Measurements from ENCODE around the gene C20orf141. TPM values are rescaled to one million over a fixed set of nuclear protein-coding genes. Genes with fewer than 3 reads are reported as not detected.

C20orf141 gene
- total and polyA plus RNA-seq, 4 donors: not detected

DNA sequence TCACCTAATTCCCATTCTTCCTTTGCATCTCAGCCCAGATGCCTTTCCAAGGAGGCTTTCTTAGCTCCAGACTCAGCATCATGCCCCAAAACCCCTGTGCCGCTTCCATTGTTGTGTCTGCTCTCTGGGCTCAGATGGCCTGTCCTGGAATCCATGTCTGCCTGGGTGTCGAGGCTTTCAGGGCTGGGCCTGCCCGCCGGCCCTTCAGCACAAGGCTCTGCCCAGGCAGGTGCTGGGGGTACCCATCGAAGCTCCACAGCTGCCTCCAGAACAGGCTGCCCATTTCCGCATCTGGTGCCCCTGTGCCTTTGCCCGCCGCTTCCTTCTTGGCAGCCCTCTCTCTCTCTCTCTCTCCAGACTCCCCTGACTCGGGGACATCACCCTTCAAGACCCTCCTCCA lies 15.5 kb upstream of the C20orf141 start:
- no peak for DNase-seq (ENCODE audit: low spot score)

DNA sequence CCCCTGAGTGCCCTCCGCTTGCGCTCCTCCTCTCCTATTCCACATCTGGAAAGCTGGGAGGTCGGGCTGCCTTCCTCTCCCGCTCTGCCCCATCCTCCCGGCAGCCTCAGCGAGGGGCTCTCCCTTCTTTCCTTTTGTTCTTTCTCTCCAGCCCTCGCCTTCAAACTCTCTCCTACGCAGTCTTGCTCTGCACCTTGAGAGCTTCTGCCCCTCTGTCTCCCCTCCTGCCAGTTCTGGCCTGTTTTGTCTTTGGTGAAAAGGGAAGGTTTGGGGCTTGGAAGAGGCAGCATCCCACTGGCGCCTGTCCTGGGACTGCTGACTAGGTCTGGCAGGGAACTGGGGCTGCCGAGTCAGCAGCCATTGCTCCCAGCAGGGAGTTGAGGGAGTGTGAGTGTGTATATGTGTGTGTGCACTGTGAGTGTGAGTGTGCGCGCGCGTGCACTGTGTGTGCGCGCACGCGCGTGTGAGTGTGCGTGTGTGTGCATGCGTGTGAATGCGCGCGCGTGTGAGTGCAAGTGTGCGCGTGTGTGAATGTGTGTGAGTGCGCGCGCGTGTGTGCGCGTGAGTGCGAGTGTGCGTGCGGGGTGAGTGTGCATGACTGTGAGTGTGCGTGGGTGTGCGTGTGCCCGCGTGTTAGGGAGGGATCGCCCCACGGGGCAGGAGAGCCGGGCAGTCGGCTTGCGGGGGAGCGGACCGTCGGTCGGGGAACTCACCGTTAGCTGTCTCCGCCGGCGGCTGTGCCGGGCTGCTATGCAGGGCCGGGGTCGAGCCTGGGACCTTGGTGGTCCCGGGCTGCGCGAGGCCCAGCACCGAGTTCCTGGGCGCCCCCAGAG lies 14.9 kb upstream of the C20orf141 start:
- DNase-seq (ENCODE audit: low spot score): no peak
- Histone ChIP-seq H3K27ac (ENCODE audit: low read depth in 1 of 2, low read length in 2 of 2) (no peak overlapping the region), H3K4me3 (ENCODE audit: low read depth in 1 of 3, low read length in 3 of 3) (peak overlapping the region in 2 of 3 donors; percentile 14 to 36), H3K27me3 (ENCODE audit: control insufficient read depth in 4 of 4, insufficient read depth in 4 of 4, low read length in 3 of 4) (peaks cover 4 to 14% (median 8%) of the 10 kb centered on the region in 4 donors), H3K36me3 (ENCODE audit: control insufficient read depth in 4 of 4, insufficient read depth in 3 of 4, low read depth in 1 of 4, low read length in 3 of 4) (peaks cover 0 to 2% (median 0%) of the 10 kb centered on the region in 4 donors), H3K9ac (ENCODE audit: low read depth in 1 of 2, low read length in 2 of 2) (no peak overlapping the region), H3K9me3 (ENCODE audit: control insufficient read depth in 4 of 4, low read length in 3 of 4) (peaks cover 3 to 9% (median 4%) of the 10 kb centered on the region in 4 donors), H3K4me1 (ENCODE audit: control insufficient read depth in 4 of 4, insufficient read depth in 4 of 4, low read length in 3 of 4) (peaks cover 0 to 8% (median 4%) of the 10 kb centered on the region in 4 donors)
- TF ChIP-seq EGR1 (IDR thresholded peaks at IDR 0.05; ENCODE audit: low read depth in 2 of 2): no peak
- TF ChIP-seq, protein P1, sequence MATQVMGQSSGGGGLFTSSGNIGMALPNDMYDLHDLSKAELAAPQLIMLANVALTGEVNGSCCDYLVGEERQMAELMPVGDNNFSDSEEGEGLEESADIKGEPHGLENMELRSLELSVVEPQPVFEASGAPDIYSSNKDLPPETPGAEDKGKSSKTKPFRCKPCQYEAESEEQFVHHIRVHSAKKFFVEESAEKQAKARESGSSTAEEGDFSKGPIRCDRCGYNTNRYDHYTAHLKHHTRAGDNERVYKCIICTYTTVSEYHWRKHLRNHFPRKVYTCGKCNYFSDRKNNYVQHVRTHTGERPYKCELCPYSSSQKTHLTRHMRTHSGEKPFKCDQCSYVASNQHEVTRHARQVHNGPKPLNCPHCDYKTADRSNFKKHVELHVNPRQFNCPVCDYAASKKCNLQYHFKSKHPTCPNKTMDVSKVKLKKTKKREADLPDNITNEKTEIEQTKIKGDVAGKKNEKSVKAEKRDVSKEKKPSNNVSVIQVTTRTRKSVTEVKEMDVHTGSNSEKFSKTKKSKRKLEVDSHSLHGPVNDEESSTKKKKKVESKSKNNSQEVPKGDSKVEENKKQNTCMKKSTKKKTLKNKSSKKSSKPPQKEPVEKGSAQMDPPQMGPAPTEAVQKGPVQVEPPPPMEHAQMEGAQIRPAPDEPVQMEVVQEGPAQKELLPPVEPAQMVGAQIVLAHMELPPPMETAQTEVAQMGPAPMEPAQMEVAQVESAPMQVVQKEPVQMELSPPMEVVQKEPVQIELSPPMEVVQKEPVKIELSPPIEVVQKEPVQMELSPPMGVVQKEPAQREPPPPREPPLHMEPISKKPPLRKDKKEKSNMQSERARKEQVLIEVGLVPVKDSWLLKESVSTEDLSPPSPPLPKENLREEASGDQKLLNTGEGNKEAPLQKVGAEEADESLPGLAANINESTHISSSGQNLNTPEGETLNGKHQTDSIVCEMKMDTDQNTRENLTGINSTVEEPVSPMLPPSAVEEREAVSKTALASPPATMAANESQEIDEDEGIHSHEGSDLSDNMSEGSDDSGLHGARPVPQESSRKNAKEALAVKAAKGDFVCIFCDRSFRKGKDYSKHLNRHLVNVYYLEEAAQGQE (IDR thresholded peaks at IDR 0.05): no peak
- no peak for TF ChIP-seq HNF4G (IDR thresholded peaks at IDR 0.05)
- TF ChIP-seq HNF4A (conservative IDR thresholded peaks at IDR 0.05): no peak
- TF ChIP-seq NR2F2 (IDR thresholded peaks at IDR 0.05): no peak
- TF ChIP-seq, protein P2, sequence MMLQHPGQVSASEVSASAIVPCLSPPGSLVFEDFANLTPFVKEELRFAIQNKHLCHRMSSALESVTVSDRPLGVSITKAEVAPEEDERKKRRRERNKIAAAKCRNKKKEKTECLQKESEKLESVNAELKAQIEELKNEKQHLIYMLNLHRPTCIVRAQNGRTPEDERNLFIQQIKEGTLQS (IDR thresholded peaks at IDR 0.05): no peak
- no peak for TF ChIP-seq RXRA (IDR thresholded peaks at IDR 0.05)
- no peak for TF ChIP-seq SP1 (IDR thresholded peaks at IDR 0.05)
- TF ChIP-seq JUND (IDR thresholded peaks at IDR 0.05): no peak
- WGBS: 5% methylated on average over 61 of the region's 61 CpGs

More for the DNA sequence above, 15.5 kb upstream of the C20orf141 start:
- H3K27me3 ChIP-seq (ENCODE audit: control insufficient read depth in 4 of 4, insufficient read depth in 4 of 4, low read length in 3 of 4): peaks cover 4 to 18% (median 8%) of the 10 kb centered on the region in 4 donors
- no peak overlapping the region for H3K27ac ChIP-seq (ENCODE audit: low read depth in 1 of 2, low read length in 2 of 2)
- H3K9ac ChIP-seq (ENCODE audit: low read depth in 1 of 2, low read length in 2 of 2): no peak overlapping the region
- WGBS: 59% methylated on average over 9 of the region's 9 CpGs
- peaks cover 0 to 2% (median 0%) of the 10 kb centered on the region in 4 donors for H3K36me3 ChIP-seq (ENCODE audit: control insufficient read depth in 4 of 4, insufficient read depth in 3 of 4, low read depth in 1 of 4, low read length in 3 of 4)
- TF ChIP-seq RAD21 (IDR thresholded peaks at IDR 0.05): no peak
- H3K9me3 ChIP-seq (ENCODE audit: control insufficient read depth in 4 of 4, low read length in 3 of 4): peaks cover 3 to 9% (median 4%) of the 10 kb centered on the region in 4 donors
- no peak overlapping the region for H3K4me3 ChIP-seq (ENCODE audit: low read depth in 1 of 3, low read length in 3 of 3)
- peaks cover 0 to 8% (median 4%) of the 10 kb centered on the region in 4 donors for H3K4me1 ChIP-seq (ENCODE audit: control insufficient read depth in 4 of 4, insufficient read depth in 4 of 4, low read length in 3 of 4)

DNA sequence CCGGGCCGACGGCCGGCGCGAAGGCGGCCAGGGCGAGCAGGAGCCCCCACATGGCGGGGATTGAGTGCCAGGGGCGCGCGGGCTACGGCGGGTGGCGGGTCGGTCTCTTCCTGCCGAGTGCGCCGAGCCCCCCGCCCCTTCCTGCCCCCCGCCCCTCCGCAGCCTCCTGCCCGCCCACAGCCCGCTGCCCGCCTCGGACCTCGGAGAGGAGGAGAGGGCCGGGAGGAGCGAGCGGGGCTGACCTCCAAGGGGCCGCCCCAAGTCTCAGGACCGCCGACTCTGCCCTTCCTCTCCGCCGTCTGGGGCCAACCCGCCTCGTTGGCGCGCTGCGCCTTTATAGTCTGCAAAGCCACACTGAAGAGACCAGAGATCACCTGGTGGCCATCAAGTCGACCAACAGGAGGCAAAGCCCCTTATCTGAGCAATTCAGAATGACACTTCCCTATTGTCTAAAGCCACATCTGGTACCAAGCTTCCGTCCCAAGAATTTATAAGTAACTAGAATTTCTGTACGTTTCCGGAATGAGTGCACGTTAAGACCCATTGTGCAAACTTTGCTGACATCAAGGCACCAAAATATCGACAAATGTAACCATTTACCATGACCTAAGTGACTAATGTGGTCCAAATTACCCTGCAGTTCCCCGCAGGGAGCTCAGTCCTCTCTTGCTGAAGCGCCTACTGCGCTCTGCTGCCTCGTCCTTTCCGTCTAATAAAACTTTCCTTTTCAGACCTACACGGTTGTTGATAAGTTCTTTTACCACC lies 14.1 kb upstream of the C20orf141 start, which contains the start of gene CPXM1:
TSS of gene CPXM1 (minus strand) at position 107 of the 765 bp plus-strand sequence. CDS start at position 52, 55 bp downstream.
- H3K27ac ChIP-seq (ENCODE audit: low read depth in 1 of 2, low read length in 2 of 2): no peak within 1 kb of the TSS
- 5% methylated on average over 52 of the region's 52 CpGs for WGBS
- DNase-seq (ENCODE audit: low spot score): no peak
- H3K4me3 ChIP-seq (ENCODE audit: low read depth in 1 of 3, low read length in 3 of 3): peak within 1 kb of the TSS in 2 of 3 donors; percentile 14 to 36
- peaks cover 4 to 14% (median 9%) of the 10 kb centered on the region in 4 donors for H3K27me3 ChIP-seq (ENCODE audit: control insufficient read depth in 4 of 4, insufficient read depth in 4 of 4, low read length in 3 of 4)
- H3K4me1 ChIP-seq (ENCODE audit: control insufficient read depth in 4 of 4, insufficient read depth in 4 of 4, low read length in 3 of 4): peaks cover 2 to 8% (median 4%) of the 10 kb centered on the region in 4 donors
- TF ChIP-seq RAD21 (IDR thresholded peaks at IDR 0.05): no peak
- TF ChIP-seq, protein P1 (IDR thresholded peaks at IDR 0.05): no peak
- no peak for TF ChIP-seq HNF4G (IDR thresholded peaks at IDR 0.05)
- TF ChIP-seq RXRA (IDR thresholded peaks at IDR 0.05): no peak
- no peak for TF ChIP-seq YY1 (IDR thresholded peaks at IDR 0.05)
- no peak for TF ChIP-seq HNF4A (conservative IDR thresholded peaks at IDR 0.05)
- no peak for TF ChIP-seq FOXA2 (IDR thresholded peaks at IDR 0.05)
- H3K36me3 ChIP-seq (ENCODE audit: control insufficient read depth in 4 of 4, insufficient read depth in 3 of 4, low read depth in 1 of 4, low read length in 3 of 4): peaks cover 0 to 2% (median 0%) of the 10 kb centered on the region in 4 donors
- peaks cover 3 to 9% (median 4%) of the 10 kb centered on the region in 4 donors for H3K9me3 ChIP-seq (ENCODE audit: control insufficient read depth in 4 of 4, low read length in 3 of 4)
- no peak within 1 kb of the TSS for H3K9ac ChIP-seq (ENCODE audit: low read depth in 1 of 2, low read length in 2 of 2)
